Peyer's patch (tissue), 4 donors: ENCODE data around the gene ADAT1.

ENCODE experiments used
- POLR2A ChIP-seq, 2 donors: fragments of 450-650 bp; IDR thresholded peaks; one replicate each; pipeline ENCODE4 v1.5.1; 2017; ENCODE audit warnings: antibody characterized with exemption in 2 of 2, mild to moderate bottlenecking in 2 of 2, moderate library complexity in 2 of 2
- TF ChIP-seq, protein P1 (sequence below), 6 experiments: fragments of 450-650 bp in 4 of 6; fragments of 200-600 bp in 2 of 6; sonication (generic) in 1 of 6; IDR thresholded peaks; one replicate each; pipeline ENCODE4 v1.5.1; 2017 to 2019; ENCODE audit warnings: antibody characterized with exemption in 6 of 6, mild to moderate bottlenecking in 3 of 6, moderate library complexity in 1 of 6

DNA sequence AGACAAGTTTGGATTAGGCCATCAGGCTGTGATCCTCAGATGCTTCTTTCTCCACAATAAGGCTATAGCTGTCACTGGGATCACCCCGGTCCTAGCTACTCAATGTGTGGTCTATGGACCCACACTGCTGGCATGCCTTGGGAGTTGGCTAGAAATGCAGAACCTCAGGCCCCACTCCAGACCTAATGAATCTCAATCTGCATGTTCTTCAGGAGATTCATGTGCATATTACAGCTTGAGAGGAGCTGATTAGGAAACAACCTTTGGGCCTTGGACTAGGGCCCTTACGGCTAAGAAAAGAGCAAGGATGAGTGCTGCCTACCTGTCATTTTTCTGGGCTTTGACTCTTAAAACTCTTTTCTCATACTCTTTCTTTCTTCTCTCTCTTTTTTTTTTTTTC lies 7.5 kb downstream of the ADAT1 start:
- TF ChIP-seq, protein P1, sequence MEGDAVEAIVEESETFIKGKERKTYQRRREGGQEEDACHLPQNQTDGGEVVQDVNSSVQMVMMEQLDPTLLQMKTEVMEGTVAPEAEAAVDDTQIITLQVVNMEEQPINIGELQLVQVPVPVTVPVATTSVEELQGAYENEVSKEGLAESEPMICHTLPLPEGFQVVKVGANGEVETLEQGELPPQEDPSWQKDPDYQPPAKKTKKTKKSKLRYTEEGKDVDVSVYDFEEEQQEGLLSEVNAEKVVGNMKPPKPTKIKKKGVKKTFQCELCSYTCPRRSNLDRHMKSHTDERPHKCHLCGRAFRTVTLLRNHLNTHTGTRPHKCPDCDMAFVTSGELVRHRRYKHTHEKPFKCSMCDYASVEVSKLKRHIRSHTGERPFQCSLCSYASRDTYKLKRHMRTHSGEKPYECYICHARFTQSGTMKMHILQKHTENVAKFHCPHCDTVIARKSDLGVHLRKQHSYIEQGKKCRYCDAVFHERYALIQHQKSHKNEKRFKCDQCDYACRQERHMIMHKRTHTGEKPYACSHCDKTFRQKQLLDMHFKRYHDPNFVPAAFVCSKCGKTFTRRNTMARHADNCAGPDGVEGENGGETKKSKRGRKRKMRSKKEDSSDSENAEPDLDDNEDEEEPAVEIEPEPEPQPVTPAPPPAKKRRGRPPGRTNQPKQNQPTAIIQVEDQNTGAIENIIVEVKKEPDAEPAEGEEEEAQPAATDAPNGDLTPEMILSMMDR (IDR thresholded peaks at IDR 0.05), result no peak
- TF ChIP-seq POLR2A (IDR thresholded peaks at IDR 0.05), result no peak
